SK-N-SH (cell line): ENCODE measurements around the gene FZD10.

Experiments
- CTCF ChIP-seq: fragments of 200-600 bp; sonication (generic); IDR thresholded peaks from 2 replicates; pipeline ENCODE4 v1.6.1; 2017; ENCODE audit warnings: antibody characterized with exemption, mild to moderate bottlenecking, moderate library complexity
- EP300 ChIP-seq, 2 experiments: IDR thresholded peaks; 2 replicates each; pipeline versions ENCODE4 v1.4.0 to v1.6.1; 2012; ENCODE audit warnings: borderline replicate concordance in 1 of 2, low read depth in 1 of 2, low read length in 1 of 2
- EZH2phosphoT487 ChIP-seq: fragments of 200-600 bp; sonication (generic); IDR thresholded peaks from 2 replicates; pipeline ENCODE4 v1.6.1; 2017; ENCODE audit warnings: low read depth, mixed run types, mild to moderate bottlenecking, antibody characterized with exemption, moderate library complexity, borderline replicate concordance
- JUND ChIP-seq: IDR thresholded peaks from 2 replicates; pipeline ENCODE4 v1.4.0; 2012
- MEF2A ChIP-seq: IDR thresholded peaks from 2 replicates; pipeline ENCODE4 v1.4.0; 2012; ENCODE audit warnings: low read depth, borderline replicate concordance
- POLR2AphosphoS5 ChIP-seq: IDR thresholded peaks from 2 replicates; pipeline ENCODE4 v1.6.1; 2012; ENCODE audit warnings: low read depth, low read length
- RFX5 ChIP-seq: IDR thresholded peaks from 2 replicates; pipeline ENCODE4 v1.6.1; 2012; ENCODE audit warnings: mild to moderate bottlenecking, improper control_type of control experiment, low read length
- ZBTB33 ChIP-seq: IDR thresholded peaks from 2 replicates; pipeline ENCODE4 v1.4.0; 2012; ENCODE audit warnings: low read depth, borderline replicate concordance

GRCh38 chr12:130192642-130193345 is 30.5 kb downstream of the FZD10 start:
- no peak for TF ChIP-seq POLR2AphosphoS5
- no peak for TF ChIP-seq EZH2phosphoT487
- no peak for TF ChIP-seq CTCF
- no peak for TF ChIP-seq JUND
- no peak for TF ChIP-seq EP300 (IDR thresholded peaks at IDR 0.05; ENCODE audit: borderline replicate concordance in 1 of 2, low read depth in 1 of 2, low read length in 1 of 2)
- no peak for TF ChIP-seq RFX5
- TF ChIP-seq MEF2A = no peak
- no peak for TF ChIP-seq ZBTB33
